ENCODE data around the gene EGFR.

DNA sequence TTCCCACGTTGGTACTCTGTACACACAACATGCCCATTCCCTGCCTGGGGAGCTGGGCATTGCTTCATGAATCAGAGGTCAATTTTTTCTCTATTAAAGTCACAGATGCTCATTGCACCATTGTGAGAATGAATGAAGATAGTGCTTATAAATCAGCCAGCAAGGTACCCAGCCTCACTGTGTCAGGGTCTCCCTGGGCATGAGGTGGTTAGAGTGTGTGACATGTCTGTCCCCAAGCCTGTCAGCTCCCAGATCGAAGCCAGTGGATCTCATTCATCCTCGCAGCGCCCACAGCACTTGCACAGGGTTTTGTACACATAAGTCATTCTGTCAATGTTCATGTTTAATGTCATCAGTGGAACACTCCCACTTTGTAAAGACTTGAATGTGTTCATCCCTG is 126.8 kb downstream of the EGFR start:
- TF ChIP-seq, protein P1, sequence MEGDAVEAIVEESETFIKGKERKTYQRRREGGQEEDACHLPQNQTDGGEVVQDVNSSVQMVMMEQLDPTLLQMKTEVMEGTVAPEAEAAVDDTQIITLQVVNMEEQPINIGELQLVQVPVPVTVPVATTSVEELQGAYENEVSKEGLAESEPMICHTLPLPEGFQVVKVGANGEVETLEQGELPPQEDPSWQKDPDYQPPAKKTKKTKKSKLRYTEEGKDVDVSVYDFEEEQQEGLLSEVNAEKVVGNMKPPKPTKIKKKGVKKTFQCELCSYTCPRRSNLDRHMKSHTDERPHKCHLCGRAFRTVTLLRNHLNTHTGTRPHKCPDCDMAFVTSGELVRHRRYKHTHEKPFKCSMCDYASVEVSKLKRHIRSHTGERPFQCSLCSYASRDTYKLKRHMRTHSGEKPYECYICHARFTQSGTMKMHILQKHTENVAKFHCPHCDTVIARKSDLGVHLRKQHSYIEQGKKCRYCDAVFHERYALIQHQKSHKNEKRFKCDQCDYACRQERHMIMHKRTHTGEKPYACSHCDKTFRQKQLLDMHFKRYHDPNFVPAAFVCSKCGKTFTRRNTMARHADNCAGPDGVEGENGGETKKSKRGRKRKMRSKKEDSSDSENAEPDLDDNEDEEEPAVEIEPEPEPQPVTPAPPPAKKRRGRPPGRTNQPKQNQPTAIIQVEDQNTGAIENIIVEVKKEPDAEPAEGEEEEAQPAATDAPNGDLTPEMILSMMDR (IDR thresholded peaks at IDR 0.05), result no peak
- TF ChIP-seq POLR2A (IDR thresholded peaks at IDR 0.05), result no peak

All from lower leg skin (tissue), 3 donors.